SK-N-SH (cell line): ENCODE data around the gene IL36G.

Source experiments
- CHD2 ChIP-seq: fragments of 150-350 bp; IDR thresholded peaks from 2 replicates; pipeline ENCODE4 v1.6.1; 2018; ENCODE audit warnings: low read length; ENCODE audit not compliant: partially characterized antibody
- ELF1 ChIP-seq: IDR thresholded peaks from 2 replicates; pipeline ENCODE4 v1.4.0; 2012
- JUND ChIP-seq: IDR thresholded peaks from 2 replicates; pipeline ENCODE4 v1.4.0; 2012
- MXI1 ChIP-seq: IDR thresholded peaks from 2 replicates; pipeline ENCODE4 v1.6.1; 2012; ENCODE audit warnings: mild to moderate bottlenecking, low read depth, low read length, improper control_type of control experiment
- NRF1 ChIP-seq: IDR thresholded peaks from 2 replicates; pipeline ENCODE4 v1.6.1; 2012; ENCODE audit warnings: low read depth, mild to moderate bottlenecking, low read length
- POLR2AphosphoS5 ChIP-seq: IDR thresholded peaks from 2 replicates; pipeline ENCODE4 v1.6.1; 2012; ENCODE audit warnings: low read depth, low read length
- RAD21 ChIP-seq: IDR thresholded peaks from 2 replicates; pipeline ENCODE4 v1.6.1; 2012; ENCODE audit warnings: mild to moderate bottlenecking, low read length
- TF ChIP-seq, protein P1 (sequence below): fragments of 200-600 bp; sonication (generic); IDR thresholded peaks from 2 replicates; pipeline ENCODE4 v1.6.1; 2017; ENCODE audit warnings: antibody characterized with exemption, mild to moderate bottlenecking, moderate library complexity
- TF ChIP-seq, protein P2 (sequence below): IDR thresholded peaks from 2 replicates; pipeline ENCODE4; 2012

DNA sequence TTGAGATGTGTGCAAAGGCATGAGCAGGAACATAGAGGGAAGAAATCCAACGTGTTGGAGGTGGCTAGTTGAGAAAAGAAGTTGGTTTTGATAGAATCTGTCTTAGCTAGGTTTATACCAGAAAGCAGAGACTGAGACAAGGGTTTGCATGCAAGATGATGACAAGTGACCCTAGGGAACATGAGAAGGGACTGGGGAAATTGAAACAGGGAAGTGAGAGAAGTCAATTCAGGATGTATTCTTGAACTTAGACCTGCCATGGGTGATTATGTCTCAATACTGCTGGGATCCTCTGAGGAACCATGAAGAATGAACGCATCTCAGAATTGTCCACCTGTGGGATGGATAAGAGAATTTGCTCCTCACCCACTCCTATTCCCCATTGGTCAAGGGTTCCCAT lies 47.9 kb downstream of the IL36G start:
- TF ChIP-seq RAD21: no peak
- TF ChIP-seq, protein P1, sequence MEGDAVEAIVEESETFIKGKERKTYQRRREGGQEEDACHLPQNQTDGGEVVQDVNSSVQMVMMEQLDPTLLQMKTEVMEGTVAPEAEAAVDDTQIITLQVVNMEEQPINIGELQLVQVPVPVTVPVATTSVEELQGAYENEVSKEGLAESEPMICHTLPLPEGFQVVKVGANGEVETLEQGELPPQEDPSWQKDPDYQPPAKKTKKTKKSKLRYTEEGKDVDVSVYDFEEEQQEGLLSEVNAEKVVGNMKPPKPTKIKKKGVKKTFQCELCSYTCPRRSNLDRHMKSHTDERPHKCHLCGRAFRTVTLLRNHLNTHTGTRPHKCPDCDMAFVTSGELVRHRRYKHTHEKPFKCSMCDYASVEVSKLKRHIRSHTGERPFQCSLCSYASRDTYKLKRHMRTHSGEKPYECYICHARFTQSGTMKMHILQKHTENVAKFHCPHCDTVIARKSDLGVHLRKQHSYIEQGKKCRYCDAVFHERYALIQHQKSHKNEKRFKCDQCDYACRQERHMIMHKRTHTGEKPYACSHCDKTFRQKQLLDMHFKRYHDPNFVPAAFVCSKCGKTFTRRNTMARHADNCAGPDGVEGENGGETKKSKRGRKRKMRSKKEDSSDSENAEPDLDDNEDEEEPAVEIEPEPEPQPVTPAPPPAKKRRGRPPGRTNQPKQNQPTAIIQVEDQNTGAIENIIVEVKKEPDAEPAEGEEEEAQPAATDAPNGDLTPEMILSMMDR: no peak
- TF ChIP-seq ELF1: no peak
- no peak for TF ChIP-seq MXI1
- TF ChIP-seq NRF1: no peak
- TF ChIP-seq POLR2AphosphoS5: no peak
- no peak for TF ChIP-seq CHD2
- TF ChIP-seq JUND: no peak
- TF ChIP-seq, protein P2, sequence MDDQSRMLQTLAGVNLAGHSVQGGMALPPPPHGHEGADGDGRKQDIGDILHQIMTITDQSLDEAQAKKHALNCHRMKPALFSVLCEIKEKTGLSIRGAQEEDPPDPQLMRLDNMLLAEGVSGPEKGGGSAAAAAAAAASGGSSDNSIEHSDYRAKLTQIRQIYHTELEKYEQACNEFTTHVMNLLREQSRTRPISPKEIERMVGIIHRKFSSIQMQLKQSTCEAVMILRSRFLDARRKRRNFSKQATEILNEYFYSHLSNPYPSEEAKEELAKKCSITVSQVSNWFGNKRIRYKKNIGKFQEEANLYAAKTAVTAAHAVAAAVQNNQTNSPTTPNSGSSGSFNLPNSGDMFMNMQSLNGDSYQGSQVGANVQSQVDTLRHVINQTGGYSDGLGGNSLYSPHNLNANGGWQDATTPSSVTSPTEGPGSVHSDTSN: no peak
